ENCODE data around the gene TBC1D19. TPM values are rescaled to one million over a fixed set of nuclear protein-coding genes. Genes with fewer than 3 reads are reported as not detected.
"Not testable (repeated sequence)": the region's sequence is repeated elsewhere in the genome, so short reads cannot be mapped to it uniquely, and the experiment has no call there.

TBC1D19 gene
- total RNA-seq, 1 donor from 2014 or later = 17.0 TPM

DNA sequence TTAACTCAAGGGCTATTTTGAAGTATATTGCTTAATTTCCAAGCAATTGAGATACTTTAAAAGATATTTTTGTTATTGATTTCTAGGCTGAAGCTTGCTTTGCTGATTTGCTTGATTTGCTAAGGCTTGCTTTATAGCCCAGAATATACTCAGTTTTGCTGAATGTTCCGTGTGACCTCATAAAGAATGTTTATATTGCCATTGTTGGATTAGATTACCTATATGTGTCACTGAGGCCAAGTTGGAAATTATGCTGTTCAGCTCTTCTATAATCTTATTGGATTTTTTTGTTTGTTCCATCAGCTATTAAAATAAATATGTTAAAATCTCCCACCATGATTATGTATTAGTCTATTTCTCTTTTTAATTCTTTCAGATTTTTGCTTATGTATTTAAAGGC is 13.0 kb downstream of the TBC1D19 start:
- DNase-seq (ENCODE audit: low spot score) = no peak

DNA sequence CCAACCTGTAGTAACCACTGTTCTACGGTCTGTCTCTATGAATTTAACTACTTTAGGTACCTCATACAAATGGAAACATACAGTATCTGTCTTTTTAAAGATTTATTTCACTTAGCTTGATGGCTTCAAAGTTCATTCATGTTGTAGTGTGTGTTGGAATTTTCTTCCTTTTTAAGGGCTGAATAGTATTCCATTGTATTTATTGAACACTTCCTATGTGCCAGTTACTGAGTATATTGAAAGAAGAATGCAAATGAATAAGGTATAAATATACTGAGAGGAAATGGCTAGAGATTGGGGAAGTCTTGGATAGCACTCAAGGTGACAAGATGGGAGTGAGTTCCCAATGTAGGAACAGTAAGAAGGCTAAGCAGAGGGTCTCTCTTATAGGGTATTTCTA is 17.3 kb downstream of the TBC1D19 start:
- no peak for DNase-seq (ENCODE audit: low spot score)

DNA sequence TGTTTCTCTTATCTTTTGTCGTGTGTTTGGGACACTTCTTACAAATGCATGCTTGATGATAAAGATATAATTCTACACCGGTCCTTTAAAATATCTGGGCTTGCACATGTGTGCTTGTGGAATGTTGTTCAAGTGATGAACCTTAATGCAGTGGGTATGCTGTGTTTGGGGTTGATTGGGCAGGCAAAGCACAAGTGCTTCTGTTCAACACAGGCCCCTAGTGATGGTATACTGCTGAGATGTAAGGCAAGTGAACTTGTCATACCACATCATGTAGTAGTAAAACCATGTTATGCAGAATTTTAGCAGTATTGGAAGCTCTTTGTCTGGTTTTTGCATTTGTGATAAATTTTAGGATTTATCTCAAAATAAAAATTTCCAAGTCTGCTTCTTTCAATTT is 23.9 kb downstream of the TBC1D19 start:
- DNase-seq (ENCODE audit: low spot score) = no peak

DNA sequence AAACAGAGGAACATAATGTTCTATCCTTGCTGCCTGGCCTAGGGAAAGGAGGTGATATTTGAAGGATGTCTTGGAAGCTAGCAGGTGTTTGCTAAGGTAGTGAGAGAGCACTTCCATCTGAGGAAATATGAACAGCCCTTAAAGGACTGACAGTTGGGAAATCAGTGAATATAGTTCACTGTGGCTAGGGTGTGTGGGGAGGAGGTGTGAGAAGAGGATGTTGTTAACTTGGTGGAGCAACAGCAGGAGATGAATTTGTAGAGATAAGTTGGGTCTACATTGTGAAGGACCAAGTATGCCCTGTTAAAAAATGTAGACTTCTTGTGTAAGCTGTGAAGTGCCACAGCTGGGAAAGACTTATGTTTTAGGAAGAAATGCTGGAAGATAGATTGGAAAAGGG is 25.5 kb downstream of the TBC1D19 start:
- DNase-seq (ENCODE audit: low spot score) = no peak

DNA sequence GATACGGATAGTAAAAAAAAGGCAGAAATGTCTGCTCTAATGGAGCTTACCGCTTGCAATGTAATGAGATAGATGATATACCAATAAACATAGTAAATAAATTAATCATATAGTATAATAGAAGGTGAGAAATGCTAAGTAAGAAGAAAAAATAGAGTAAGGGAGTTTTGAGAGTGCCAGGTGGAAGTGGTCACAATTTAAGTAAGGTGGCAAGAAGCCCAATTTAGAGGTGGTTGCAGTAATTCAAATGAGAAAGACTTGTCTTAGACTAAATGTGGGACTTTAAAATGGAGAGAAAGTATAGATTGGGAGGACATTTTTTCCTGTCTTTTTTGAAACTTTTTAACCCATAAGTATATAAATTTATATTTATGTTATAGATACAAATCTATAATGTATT is 26.0 kb downstream of the TBC1D19 start:
- DNase-seq (ENCODE audit: low spot score) = no peak

DNA sequence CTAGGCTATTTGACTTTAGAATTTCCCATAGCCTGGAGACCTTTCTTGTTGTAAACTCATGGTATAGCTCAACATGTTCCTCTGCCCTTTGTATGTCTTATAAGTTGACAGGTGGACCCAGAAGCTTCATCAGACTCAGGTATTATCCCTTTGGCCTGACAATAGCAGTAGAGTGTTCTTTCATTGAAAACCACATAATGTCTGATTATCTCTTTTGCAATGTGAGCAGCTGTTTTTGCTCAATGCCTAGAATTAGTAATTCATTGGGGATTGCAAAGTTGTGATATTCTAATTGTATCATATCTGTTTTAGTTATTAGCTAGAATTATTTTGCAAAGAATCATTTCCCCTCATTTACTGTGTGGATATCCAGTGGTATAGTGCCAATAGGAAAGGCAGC is 27.5 kb downstream of the TBC1D19 start:
- DNase-seq (ENCODE audit: low spot score) = no peak

DNA sequence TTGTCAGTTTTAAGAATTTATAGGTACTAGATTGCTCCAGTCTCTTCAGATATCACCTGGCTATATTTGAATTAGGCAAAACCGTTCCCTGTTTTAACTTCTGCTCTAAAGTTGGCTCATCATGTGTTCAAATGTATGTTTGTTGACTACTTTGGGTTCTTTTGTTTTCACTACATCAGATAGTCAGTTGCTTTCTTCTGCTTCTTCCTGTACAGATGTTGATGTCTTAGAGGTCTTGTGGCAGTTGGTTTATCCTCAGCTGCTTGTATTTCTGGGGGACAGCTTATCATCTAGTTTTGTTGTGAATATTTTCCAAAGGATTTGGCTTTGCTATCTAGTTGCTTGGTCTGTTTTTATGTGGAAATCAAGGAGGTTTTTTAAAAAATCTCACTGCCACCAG is 28.0 kb downstream of the TBC1D19 start:
- no peak for DNase-seq (ENCODE audit: low spot score)

DNA sequence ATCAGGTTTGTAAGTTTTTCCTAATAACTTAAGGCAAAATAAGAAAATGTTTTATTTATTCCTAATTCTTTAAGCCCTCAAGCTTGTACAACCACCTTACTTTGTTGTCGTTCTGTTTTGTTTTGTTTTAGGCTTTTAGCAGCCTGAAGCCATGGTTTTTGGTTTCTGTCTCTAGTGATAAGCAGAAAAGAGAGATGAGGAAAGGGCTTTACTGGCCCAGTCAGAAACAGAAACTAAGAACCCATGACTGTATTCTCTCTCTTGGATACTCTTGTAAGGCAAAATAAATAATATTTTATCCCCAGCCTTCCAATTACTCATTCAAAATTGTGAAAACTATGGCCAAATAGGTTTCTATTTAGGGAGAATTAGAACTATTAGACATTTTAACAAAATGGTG is 29.4 kb downstream of the TBC1D19 start:
- DNase-seq (ENCODE audit: low spot score) = no peak

DNA sequence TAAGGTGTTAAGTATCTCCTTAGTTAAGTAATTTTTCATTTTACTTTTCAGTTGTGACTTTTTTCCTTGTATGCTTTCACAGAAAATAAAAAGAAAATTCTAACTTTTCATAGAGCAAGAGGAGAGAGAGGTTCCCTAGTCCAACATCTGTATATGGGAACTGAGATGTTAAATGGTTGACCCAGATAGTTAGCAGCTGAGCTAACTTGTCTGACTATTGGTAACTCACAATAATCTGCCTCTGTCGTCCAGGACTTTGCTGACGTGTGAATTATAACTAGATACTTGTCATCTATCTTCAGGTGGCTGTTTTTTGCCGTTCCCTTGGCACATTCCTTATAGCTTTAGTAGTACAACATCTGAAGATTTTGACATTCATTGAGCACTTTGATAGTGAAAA is 29.9 kb downstream of the TBC1D19 start:
- no peak for DNase-seq (ENCODE audit: low spot score)

DNA sequence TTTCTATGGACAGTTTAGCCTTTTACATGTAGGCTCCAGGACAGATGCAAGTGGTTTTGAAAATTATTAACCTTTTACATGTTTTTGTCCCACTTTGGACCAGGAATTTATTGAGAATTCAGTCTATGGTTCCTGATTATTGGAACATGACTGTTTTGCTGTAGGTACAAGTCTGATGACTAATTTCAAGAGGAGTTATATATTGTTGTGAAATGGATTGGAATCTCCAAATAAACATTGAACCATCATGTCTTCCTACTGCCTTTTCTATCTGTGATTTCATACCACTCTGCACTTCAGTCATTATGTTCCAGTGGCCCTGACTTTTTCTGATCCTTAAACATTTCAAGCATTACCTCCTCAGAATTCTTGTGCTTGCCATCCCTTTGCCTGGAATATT is 35.9 kb downstream of the TBC1D19 start:
- DNase-seq (ENCODE audit: low spot score) = no peak

DNA sequence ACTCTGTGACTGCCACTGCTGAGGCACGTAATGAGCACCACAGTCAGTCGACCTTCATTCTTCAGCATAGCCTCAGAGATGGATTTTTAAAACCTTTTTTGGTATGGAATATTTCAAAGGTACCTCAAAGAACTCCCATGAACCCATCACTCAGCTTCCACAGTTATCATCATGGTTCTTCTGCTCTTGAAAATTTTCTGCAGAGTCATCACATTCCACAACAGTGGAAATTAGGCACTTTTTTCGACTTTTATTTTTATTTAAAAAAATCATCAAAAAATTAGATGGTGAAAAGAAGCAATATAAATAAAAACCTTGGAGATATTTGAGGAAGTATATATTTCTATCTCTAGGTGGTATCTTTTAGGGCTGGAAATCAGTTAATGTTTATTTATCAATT is 37.5 kb downstream of the TBC1D19 start:
- no peak for DNase-seq (ENCODE audit: low spot score)

DNA sequence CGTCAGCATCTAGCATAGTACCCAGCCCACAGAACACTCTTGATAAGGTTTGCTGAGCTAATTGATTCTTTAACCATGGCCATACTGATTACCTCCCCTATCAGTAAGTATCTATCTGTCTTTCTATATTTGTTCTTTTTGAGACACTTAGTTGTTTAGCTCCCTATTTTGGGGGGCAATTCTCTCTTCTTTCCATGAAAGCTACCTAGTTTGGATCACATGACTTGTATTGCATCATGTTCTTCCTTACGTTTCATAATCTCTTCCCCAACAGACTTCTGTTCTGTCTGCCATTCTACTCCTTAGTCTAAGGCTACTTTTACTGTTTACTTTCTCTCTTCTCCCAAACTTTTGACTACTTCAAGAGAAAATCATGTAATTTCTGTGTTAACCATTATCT is 39.0 kb downstream of the TBC1D19 start:
- no peak for DNase-seq (ENCODE audit: low spot score)

DNA sequence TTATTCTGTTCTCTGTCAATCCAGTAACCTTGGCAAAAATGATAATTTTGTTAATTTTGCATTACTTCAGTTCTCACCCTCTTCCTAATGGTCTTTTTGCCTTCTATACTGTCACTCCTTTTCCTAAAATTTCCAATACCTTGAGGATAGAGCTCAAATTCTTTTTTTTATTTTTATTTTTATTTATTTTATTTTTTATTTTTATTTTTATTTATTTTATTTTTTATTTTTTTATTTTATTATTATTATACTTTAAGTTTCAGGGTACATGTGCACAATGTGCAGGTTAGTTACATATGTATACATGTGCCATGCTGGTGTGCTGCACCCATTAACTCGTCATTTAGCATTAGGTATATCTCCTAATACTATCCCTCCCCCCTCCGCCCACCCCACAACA is 42.8 kb downstream of the TBC1D19 start:
- not testable (repeated sequence) for DNase-seq (ENCODE audit: low spot score)

DNA sequence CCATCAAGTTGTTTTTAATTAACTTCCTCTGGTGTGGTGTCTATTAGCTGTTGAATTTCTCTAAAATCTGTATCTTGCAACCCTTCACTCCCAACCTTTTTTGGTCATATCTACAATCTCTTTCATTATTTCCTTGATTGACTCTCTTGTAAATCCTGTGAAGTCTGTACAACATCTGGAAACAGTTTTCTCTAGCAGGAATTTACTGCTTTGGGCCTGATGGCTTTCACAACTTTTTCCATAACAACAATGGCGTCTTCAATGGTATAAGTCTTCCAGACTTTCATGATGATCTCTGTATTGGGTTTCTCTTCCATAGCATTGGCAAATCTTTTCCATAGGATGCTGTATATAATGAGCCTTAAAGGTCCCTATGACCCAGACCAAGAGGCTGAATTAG is 49.0 kb downstream of the TBC1D19 start:
- DNase-seq (ENCODE audit: low spot score) = no peak

DNA sequence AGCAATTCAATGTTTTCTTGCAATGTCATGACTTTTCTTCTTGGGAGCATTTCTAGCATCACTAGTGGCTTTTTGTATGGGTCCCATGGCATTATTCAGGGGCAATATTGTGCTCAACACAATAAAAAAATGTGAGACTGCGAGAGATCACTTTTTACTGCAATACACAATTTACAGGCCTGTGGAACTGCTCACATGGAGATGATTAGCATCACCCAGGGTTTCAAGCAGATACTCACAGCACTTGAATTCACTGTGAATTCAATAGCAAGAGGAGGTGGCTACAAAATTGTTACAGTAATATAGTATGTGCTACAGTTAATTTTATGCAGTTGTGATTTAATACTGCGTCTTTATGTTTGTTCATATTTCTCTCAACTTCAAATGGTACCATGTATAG is 50.4 kb downstream of the TBC1D19 start:
- DNase-seq (ENCODE audit: low spot score) = no peak

DNA sequence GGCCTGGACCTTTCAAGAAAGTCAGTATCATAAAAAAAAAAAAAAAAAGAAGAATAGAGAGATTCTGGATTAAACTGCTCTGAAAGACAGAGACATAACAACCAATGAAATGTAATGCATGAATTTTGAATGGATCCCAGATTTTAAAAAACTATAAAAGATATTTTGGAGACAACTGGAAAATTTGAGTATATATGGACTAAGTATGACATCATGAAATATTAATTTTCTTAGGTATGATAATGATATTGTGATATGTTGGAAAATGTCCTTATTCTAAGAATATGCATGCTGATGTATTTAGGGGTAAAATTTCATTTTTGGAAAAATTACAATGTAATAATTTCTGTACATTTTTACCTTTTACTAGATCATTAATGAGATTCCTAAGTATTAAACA is 52.6 kb downstream of the TBC1D19 start:
- DNase-seq (ENCODE audit: low spot score) = no peak

DNA sequence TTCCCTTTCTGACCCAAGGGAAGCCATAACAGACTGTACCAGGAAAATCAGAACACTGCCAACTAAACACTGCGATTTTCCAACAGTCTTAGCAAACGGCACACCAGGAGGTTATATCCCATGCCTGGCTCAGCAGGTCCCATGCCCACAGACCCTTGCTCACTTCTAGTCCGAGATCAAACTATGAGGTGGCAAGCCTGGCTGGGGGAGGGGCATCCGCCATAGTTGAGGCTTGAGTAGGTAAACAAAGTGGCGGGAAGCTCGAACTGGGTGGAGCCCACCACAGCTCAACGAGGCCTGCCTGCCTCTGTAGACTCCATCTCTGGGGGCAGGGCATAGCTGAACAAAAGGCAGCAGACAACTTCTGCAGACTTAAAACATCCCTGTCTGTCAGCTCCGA is 56.8 kb downstream of the TBC1D19 start:
- DNase-seq (ENCODE audit: low spot score) = not testable (repeated sequence)

DNA sequence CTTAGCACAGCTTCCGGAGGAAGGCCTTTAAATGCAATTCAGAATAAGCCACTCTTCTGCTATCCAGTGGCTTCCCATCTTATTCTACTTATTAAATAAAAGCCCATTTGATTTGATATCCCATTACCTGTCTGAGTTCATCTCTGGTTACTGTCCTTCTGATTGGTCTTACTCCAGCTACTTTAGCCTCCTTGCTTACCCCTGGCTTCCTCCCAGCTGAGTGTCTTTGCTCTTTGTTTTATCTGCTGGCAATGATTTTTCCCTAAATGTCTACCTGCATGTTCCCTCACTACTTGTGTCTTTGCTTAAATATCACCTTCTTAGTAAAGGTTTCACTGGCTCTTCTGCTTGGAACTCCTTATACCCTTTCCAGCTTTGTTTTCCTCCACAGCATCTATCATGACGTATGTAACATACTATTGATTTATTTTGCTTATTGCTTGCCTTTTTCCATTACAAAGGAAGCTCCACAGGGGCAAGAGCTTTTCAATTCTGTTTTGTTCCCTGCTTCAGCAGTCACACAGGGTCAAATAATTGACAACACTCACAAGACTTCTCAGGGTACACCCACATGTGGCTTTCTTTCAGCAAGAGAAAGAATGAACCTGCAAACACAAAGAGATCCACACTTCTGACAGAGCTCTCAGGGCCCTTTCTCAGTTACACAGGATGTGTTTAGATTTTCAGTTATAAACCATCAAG is 63.8 kb downstream of the TBC1D19 start:
- DNase-seq (ENCODE audit: low spot score) = no peak

DNA sequence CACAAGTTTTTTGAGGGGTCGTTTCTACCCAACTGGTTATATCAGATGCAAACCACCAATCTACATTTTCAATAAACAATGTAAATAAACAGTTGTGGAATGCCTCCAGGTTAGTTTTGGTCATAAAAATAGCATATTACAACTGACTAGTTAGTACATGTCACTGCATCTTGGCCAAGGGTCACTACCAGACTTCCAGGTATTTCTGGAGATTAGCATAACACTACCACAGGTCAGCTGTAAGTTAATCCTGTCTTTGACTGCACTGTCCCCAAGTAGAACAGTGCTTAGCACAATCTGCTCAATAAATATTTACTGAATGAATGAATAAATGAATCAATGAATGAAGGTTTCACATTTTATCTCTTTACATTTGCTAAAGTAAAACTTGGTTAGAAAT is 64.4 kb downstream of the TBC1D19 start:
- DNase-seq (ENCODE audit: low spot score) = no peak

DNA sequence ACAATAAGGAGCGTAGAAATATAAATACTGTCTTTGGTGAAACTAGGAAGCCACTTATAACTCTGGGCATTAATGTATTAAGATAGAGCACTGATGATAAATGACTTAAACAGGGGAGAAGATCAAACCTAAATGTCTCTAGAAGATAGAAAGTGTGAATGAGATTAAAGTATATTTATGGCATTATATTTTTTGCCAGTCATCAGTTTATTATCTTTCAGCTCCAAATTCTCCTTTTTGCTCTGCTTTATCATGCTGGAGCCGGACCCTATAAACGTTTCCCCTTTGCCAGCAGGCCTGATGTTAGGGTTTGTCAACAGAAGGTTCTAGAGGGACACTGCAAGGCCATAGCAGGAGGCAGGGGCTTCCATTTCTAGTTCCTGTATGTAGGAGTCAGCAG is 76.4 kb downstream of the TBC1D19 start:
- DNase-seq (ENCODE audit: low spot score) = no peak

DNA sequence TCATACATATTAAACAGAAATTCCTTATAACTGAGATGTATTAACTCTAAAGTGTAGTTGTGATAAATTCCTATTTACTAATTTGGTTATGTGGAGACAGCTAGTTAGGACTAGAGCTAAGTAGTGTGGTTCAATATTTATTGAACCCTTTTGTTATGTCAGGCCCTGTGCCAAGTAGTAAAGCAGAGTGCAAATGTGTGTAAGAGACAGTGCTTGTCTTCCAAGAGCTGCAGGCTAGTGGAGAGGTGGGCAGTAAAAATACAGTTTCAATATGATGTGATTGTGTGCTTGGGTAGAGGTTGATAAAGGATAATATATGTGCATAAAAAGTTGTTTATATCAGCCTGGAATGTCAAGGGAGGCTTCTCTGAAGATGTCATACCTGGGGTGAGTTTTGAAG is 80.0 kb downstream of the TBC1D19 start:
- no peak for DNase-seq (ENCODE audit: low spot score)

DNA sequence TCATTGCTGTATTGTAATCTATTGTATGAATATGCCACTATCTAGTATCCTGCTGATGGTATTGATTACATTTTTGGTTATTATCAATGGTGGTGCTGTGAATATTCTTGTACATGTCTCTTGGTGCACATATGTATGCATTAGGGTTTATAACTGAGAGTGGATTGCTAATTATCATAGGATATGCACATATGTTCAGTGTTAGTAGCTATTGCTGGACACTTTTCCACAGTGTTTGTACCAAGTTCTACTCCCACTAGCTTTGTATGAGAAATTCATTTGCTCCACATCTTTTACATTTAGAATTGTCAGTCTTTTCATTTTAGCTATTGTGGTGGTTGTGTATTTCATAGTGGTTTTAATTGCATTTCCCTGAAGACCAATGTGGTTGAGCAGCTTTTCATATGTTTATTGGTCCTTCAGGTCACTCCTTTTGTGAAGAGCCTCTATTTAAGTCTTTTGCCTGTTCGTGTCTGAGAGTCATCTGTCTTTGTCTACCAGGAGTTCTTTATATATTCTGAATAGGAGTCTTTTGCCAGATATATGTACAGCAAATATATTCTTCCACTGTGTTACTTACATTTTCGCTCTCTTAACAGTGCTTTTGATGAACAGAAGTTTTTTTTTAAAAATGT is 87.1 kb downstream of the TBC1D19 start:
- DNase-seq (ENCODE audit: low spot score) = no peak

DNA sequence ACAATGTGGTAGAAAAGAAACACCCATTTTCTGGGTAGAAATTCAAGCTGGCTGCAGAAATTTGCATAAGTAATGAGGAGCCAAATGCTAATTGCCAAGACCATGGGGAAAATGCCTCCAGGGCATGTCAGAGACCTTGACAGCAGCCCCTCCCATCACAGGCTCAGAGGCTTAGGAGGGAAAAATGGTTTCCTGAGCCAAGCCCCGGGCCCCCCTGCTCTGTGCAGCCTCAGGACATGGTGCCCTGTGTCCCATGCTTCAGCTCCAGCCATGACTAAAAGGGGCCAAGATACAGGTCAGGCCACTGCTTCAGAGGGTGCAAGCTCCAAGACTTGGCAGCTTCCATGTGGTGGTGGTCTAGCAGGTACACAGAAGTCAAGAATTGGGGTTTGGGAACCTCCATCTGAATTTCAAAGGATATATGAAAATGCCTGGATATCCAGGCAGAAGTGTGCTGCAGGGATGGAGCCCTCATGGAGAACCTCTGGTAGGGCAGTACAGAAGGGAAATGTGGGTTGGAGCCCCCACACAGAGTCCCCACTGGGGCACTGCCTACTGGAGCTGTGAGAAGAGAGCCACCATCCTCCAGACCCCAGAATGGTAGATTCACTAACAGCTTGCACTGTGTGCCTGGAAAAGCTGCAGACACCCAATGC is 95.3 kb downstream of the TBC1D19 start:
- not testable (repeated sequence) for DNase-seq (ENCODE audit: low spot score)

All from ureter (tissue), 1 donor.